Kidney (tissue), 14 donors: Measurements from ENCODE around the gene COX7A2. TPM values are rescaled to one million over a fixed set of nuclear protein-coding genes. Genes with fewer than 3 reads are reported as not detected.
A peak's percentile ranks its signal among the peaks of the same experiment; 100 is the strongest.

ENCODE experiments used
- DNase-seq, 5 donors: peaks; one replicate each; pipeline ENCODE4 v3.0.0-alpha.2; 2013 to 2020
- FAIRE-seq: peaks from 2 replicates; lab custom pipeline; 2012; peaks lifted over from hg19 to GRCh38; lab: Jason Lieb, UNC
- H3K27ac ChIP-seq, 2 donors: one replicate each; pipeline ENCODE4 v1.7.0; 2013; ENCODE audit warnings: low read depth in 2 of 2, low read length in 2 of 2, inconsistent platforms in 1 of 2
- H3K27me3 ChIP-seq: one replicate; pipeline ENCODE4 v1.7.1; 2013; ENCODE audit warnings: low read length, inconsistent platforms; ENCODE audit not compliant: control insufficient read depth, insufficient read depth
- H3K36me3 ChIP-seq, 3 donors: one replicate each; pipeline versions ENCODE4 v1.7.0 to v1.7.1; 2013; ENCODE audit warnings: low read length in 3 of 3, control low read depth in 1 of 3, inconsistent platforms in 1 of 3; ENCODE audit not compliant: insufficient read depth in 3 of 3, control insufficient read depth in 2 of 3
- H3K4me1 ChIP-seq, 3 donors: one replicate each; pipeline versions ENCODE4 v1.7.0 to v1.7.1; 2013; ENCODE audit warnings: low read length in 3 of 3, inconsistent platforms in 1 of 3, low read depth in 1 of 3; ENCODE audit not compliant: control insufficient read depth in 2 of 3, insufficient read depth in 2 of 3
- H3K4me3 ChIP-seq, 3 donors: one replicate each; pipeline versions ENCODE4 v1.7.0 to v1.8.1; 2013; ENCODE audit warnings: low read length in 3 of 3, control low read depth in 1 of 3, inconsistent platforms in 1 of 3
- H3K9ac ChIP-seq, 3 donors: one replicate each; pipeline versions ENCODE4 v1.7.0 to v1.7.1; 2013; ENCODE audit warnings: low read length in 3 of 3, control low read depth in 1 of 3, inconsistent platforms in 1 of 3
- H3K9me3 ChIP-seq, 3 donors: one replicate each; pipeline versions ENCODE4 v1.7.0 to v1.7.1; 2013; ENCODE audit warnings: low read length in 3 of 3, control low read depth in 1 of 3, inconsistent platforms in 1 of 3; ENCODE audit not compliant: control insufficient read depth in 2 of 3, insufficient read depth in 1 of 3
- intact Hi-C: fragments of 100-400 bp; cut with DNase I; formaldehyde crosslinking; loops from one replicate; pipeline ENCODE4 v1.11.1; 2022
- polyA plus RNA-seq: library from polyadenylated mRNA; stranded (reverse); fragments of 350-450 nt; fragmentation: Illumina TruSeq; extraction: RNeasy Lipid Tissue Mini Kit (QIAGEN cat#74804); gene quantifications from one replicate; pipeline ENCODE4 v1.2.3, GENCODE V29; 2014; ENCODE audit warnings: low read depth, low replicate concordance; ENCODE audit not compliant: insufficient read depth
- total RNA-seq: library from RNA; stranded (reverse); fragmentation: NEBNext Ultra II Directional; extraction: Animal tissue kit (Norgen Biotek cat#: 25700); gene quantifications from one replicate; pipeline ENCODE4 v1.2.1, GENCODE V29; 2021
- TF ChIP-seq, protein P1 (sequence below): IDR thresholded peaks from 3 replicates; pipeline ENCODE4 v1.5.1; 2012; ENCODE audit warnings: mild to moderate bottlenecking, moderate library complexity, borderline replicate concordance; ENCODE audit not compliant: insufficient read depth; ENCODE audit errors: extremely low read depth
- donor health status: control.
- donor health status: control.
- donor health status: control.
- donor health status: control.
- donor health status: control.
- donor health status: DM: yes; HTN: yes; CAD: no.
- donor health status: Normal renal cell carcinoma (clear cell type).

Gene COX7A2
- total and polyA plus RNA-seq, 2 donors from 2014 or later: 315 to 812 TPM

DNA sequence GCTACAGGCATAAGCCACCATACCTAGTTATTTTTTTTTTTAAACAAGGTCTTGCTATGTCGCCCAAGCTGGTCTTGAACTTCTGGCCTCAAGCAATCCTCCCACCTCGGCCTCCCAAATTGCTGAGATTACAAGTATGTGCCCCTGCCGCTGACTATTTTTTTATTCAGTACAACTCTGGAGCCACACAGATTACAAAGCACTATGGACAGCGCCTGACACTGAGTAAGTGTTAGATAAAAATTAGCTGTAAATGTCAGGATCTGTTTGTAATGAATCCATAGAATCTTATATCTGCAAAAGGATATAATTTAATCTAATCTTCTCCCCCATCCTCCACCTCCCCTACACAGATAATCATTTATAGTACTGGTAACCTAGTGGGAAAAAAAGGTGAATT is 22.5 kb downstream of the COX7A2 start:
- H3K36me3 ChIP-seq: no peaks in the 10 kb centered on the region
- no peaks in the 10 kb centered on the region for H3K9me3 ChIP-seq
- DNase-seq (no peak), FAIRE-seq (no peak)
- H3K4me3 ChIP-seq: no peak overlapping the region
- H3K27me3 ChIP-seq: no peaks in the 10 kb centered on the region
- peaks cover 0 to 9% (median 0%) of the 10 kb centered on the region in 3 donors for H3K4me1 ChIP-seq
- TF ChIP-seq, protein P1, sequence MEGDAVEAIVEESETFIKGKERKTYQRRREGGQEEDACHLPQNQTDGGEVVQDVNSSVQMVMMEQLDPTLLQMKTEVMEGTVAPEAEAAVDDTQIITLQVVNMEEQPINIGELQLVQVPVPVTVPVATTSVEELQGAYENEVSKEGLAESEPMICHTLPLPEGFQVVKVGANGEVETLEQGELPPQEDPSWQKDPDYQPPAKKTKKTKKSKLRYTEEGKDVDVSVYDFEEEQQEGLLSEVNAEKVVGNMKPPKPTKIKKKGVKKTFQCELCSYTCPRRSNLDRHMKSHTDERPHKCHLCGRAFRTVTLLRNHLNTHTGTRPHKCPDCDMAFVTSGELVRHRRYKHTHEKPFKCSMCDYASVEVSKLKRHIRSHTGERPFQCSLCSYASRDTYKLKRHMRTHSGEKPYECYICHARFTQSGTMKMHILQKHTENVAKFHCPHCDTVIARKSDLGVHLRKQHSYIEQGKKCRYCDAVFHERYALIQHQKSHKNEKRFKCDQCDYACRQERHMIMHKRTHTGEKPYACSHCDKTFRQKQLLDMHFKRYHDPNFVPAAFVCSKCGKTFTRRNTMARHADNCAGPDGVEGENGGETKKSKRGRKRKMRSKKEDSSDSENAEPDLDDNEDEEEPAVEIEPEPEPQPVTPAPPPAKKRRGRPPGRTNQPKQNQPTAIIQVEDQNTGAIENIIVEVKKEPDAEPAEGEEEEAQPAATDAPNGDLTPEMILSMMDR: no peak
- no peak overlapping the region for H3K9ac ChIP-seq
- no peak overlapping the region for H3K27ac ChIP-seq
- intact Hi-C loops: no loop called here

- Histone ChIP-seq H3K27ac (peak overlapping the region in 1 of 2 donors; percentile 13), H3K27me3 (no peaks in the 10 kb centered on the region), H3K9me3 (no peaks in the 10 kb centered on the region), H3K4me3 (no peak overlapping the region), H3K9ac (no peak overlapping the region), H3K36me3 (no peaks in the 10 kb centered on the region), H3K4me1 (peaks cover 0 to 9% (median 0%) of the 10 kb centered on the region in 3 donors)
- intact Hi-C loops: no loop called here
- FAIRE-seq (no peak), DNase-seq (no peak)
- TF ChIP-seq, protein P1: no peak
These were observed 23.2 kb downstream of the COX7A2 start for GRCh38 chr6:75220357-75220756.

DNA sequence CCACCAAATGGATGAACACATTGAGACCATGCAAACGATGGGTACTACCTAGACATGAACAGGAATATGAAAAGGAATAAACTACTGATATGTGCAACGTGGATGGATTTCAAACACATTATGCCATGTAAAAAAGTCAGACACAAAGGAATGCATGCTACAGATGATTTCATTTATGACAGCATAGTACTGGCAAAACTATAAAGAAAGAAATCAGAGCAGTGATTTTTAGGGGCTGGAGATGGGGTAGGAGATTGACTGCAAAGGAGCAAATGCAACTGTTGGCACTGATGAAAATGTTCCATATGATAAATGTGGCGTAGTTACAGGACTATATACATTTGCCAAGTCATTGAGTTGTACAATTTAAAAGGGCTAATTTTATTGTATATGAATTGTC is 24.3 kb downstream of the COX7A2 start:
- intact Hi-C loops: loop anchor here (10.0 kb wide), 1 partner anchor 1134 kb away; no protein-coding TSS in a partner anchor
- TF ChIP-seq, protein P1: no peak
- Histone ChIP-seq H3K4me3 (no peak overlapping the region), H3K27me3 (no peaks in the 10 kb centered on the region), H3K9me3 (no peaks in the 10 kb centered on the region), H3K4me1 (peaks cover 0 to 6% (median 0%) of the 10 kb centered on the region in 3 donors), H3K27ac (no peak overlapping the region), H3K9ac (no peak overlapping the region), H3K36me3 (no peaks in the 10 kb centered on the region)
- FAIRE-seq: no peak
- no peak for DNase-seq

GRCh38 chr6:75217193-75217592 is 26.4 kb downstream of the COX7A2 start:
- Histone ChIP-seq H3K27me3 (no peaks in the 10 kb centered on the region), H3K36me3 (no peaks in the 10 kb centered on the region), H3K27ac (peak overlapping the region; percentile 47 to 49), H3K9ac (no peak overlapping the region), H3K4me3 (no peak overlapping the region), H3K4me1 (peaks cover 0 to 4% (median 0%) of the 10 kb centered on the region in 3 donors), H3K9me3 (no peaks in the 10 kb centered on the region)
- peak in 1 of 5 donors; percentile 28 for DNase-seq
- FAIRE-seq: peak; percentile 73
- TF ChIP-seq, protein P1: no peak
- intact Hi-C loops: loop anchor here (10.0 kb wide), 1 partner anchor 1132 kb away; no protein-coding TSS in a partner anchor
